Measurements from ENCODE around the gene NFIX.
"Not testable (repeated sequence)": the region's sequence is repeated elsewhere in the genome, so short reads cannot be mapped to it uniquely, and the experiment has no call there.

NFIX gene

GRCh38 chr19:12994701-12995595, at the start of gene NFIX:
NFIX (plus strand) TSS chr19:12995475; CDS start chr19:12995838, 363 bp downstream.
- FAIRE-seq (peak; percentile 98), DNase-seq (ENCODE audit: insufficient read length, low spot score) (no peak)

DNA sequence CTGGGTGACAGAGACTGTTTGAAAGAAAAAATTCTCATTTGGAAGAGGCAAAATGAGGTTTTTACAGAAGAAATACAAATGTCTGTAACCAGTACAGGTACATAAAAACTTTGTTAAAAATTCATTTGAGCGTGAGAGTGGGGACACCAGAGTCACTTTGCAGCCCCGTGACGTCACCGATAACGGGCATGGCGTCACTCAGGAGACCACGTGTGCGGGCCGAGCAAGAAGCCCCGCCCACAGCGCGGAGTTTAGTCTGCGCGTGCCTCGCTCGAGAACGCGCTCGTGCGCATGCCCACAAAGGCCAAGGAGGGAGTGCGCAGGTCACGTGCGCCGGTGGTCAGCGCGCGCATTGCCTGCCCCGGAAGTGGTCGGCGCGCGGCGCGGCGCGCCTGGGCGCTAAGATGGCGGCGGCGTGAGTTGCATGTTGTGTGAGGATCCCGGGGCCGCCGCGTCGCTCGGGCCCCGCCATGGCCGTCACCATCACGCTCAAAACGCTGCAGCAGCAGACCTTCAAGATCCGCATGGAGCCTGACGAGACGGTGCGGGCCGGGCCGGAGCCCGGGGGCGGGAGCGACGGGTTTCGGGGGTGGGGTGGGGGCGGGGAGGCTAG, 49.7 kb upstream of the NFIX start, which contains the start of gene RAD23A:
TSS of gene RAD23A (plus strand) at position 384 of the 613 bp plus-strand sequence. CDS start at position 471, 87 bp downstream.
- peak; percentile 95 for DNase-seq (ENCODE audit: insufficient read length, low spot score)
- FAIRE-seq = peak; percentile 100

DNA sequence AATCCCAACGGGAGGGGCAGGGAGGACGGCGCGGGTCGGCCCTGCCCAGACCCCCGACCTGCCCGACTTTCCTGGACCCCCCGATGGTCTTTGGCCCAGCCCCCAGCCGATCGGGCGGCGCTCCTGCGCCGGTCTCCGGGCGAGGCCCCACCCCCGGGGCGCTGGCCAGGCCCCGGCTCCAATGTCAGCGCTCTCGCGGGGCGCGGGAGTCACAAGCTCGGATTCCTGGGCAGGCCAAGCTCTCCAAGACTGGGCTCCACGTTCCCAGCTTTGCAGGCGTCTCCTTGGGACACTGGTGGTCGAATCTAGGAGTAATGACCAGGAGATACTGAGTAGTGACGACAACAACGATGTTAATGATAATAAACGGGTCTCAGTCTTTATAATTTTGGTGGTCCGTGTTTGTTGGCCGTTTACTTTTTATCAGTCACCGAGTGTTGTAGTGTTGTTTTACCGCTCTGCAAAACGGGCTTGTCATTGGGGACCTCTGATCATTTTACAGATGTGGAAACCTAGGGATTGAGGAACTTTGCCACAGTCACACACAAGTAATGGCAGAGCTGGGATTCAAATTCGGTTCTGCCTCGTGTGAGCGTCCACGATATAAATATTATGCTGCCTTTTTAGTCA, 49.1 kb upstream of the NFIX start:
- FAIRE-seq (no peak), DNase-seq (ENCODE audit: insufficient read length, low spot score) (peak; percentile 70)

- DNase-seq (ENCODE audit: insufficient read length, low spot score) (no peak), FAIRE-seq (no peak)
Observed at GRCh38 chr19:12946731-12947496, 48.4 kb upstream of the NFIX start.

DNA sequence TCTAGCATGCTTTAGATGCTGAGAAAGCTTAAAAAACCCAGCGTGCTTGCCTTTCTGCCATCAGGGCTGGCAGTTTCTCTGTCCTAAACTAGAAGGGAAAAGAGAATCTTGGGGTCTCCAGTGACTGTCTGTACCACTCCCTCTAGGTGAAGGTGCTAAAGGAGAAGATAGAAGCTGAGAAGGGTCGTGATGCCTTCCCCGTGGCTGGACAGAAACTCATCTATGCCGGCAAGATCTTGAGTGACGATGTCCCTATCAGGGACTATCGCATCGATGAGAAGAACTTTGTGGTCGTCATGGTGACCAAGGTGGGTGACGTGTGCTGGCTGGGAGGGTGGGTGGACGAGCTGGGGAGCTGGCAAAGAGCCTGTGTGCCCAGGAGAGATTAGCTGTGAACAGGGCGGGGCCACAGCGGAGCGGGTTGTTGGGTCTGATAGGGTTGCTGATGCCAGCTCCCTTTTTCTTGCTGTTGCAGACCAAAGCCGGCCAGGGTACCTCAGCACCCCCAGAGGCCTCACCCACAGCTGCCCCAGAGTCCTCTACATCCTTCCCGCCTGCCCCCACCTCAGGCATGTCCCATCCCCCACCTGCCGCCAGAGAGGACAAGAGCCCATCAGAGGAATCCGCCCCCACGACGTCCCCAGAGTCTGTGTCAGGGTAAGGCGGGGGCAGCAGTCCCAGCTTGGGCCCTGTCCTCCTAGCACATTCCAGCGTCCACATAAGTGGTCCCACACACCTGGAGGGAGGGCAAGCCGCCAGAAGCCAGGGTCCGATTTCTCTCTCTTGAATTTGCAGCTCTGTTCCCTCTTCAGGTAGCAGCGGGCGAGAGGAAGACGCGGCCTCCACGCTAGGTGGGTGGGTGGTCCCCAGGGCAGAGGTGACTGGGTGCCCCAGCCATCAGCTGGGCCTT, 47.3 kb upstream of the NFIX start:
- FAIRE-seq (no peak), DNase-seq (ENCODE audit: insufficient read length, low spot score) (no peak)

- no peak for DNase-seq (ENCODE audit: insufficient read length, low spot score)
- no peak for FAIRE-seq
Observed at GRCh38 chr19:12948612-12949362, 46.5 kb upstream of the NFIX start.

DNA sequence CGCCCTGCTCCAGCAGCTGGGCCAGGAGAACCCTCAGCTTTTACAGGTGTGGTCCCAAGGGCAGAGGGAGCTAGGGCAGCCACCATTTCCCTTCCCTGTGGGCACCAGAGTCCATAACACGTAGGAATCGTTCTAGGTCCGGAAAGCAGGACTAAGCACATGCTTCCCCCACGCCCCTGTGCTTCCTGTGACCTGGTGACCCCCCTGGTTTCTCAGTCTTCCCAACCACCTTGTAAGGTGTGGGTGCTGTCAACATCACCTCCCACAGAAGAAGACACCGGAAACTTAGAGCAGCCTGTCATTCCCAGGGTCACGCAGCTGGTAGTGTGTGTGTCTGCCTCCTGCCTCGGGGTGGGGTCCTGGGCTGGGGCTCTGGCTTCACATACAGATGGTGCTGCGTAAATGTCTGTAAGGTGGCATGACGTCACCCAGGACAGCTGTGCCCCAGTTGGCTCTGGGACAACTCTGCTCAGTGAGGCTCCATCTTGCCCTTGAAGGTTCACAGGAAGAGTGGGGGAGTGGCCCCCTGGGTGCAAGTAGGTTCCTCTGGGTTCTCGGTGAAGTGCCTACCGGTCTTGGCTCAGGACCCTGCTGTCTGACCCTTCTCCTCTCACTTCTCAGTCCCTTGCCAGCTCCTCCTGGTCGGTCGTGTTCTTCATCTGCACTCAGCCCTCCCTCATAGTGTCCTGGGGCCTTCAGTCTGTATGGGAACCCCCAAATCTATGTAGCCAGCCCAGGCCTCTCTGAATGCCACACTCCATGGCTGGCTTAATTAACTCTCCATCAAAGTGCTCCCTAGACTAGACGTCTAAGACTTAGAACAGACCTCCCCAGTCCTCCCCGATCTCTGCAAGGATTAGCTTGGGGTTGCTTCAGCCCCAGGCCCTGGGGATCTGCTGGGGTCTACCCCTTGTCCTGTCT, 45.7 kb upstream of the NFIX start:
- DNase-seq (ENCODE audit: insufficient read length, low spot score) (no peak), FAIRE-seq (no peak)

DNA sequence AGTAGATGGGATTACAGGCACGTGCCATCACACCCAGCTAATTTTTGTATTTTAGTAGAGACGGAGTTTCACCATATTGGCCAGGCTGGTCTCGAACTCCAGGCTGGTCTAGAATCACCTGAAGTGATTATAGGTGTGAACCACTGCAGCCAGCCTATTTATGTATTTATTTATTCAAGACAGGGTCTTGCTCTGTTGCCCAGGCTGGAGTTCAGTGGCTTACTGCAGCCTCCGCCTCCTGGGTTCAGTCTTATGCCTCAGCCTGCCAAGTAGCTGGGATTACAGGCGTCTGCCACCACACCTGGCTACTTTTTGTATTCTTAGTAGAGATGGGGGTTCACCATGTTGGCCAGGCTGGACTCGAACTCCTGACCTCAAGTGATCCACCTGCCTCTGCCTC, 43.2 kb upstream of the NFIX start:
- FAIRE-seq; DNase-seq (ENCODE audit: insufficient read length, low spot score): not testable (repeated sequence)

DNA sequence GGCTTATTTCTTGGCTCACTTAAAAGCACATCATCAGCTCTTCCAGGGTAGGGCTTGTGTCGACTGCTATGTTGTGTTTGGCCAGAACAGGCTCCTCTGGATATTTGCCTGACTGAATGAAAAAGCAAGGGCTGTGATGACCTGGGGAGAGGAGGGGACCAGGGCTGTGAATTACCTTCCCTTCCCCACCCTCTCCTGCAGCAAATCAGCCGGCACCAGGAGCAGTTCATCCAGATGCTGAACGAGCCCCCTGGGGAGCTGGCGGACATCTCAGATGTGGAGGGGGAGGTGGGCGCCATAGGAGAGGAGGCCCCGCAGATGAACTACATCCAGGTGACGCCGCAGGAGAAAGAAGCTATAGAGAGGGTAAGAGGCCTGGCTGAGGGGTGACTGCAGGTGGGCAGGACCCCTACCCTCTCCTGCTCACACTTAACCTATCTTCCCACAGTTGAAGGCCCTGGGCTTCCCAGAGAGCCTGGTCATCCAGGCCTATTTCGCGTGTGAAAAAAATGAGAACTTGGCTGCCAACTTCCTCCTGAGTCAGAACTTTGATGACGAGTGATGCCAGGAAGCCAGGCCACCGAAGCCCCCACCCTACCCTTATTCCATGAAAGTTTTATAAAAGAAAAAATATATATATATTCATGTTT, 42.7 kb upstream of the NFIX start:
- DNase-seq (ENCODE audit: insufficient read length, low spot score) (no peak), FAIRE-seq (no peak)

DNA sequence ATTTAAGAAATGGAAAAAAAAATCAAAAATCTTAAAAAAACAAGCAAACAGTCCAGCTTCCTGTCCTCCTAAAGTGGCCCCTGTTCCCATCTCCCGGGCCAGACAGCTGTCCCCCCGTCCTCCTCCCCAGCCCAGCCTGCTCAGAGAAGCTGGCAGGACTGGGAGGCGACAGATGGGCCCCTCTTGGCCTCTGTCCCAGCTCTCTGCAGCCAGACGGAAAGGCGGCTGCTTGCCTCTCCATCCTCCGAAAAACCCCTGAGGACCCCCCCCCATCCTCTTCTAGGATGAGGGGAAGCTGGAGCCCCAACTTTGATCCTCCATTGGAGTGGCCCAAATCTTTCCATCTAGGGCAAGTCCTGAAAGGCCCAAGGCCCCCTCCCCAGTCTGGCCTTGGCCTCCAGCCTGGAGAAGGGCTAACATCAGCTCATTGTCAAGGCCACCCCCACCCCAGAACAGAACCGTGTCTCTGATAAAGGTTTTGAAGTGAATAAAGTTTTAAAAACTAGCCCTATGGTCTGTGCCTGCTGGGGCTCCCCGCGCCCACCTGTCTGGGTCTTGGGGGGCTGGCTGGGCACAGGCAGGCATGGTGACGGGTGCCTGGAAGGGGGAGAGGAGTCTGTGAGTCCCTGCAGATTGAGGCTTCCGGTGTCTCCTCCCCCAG, 42.0 kb upstream of the NFIX start:
- FAIRE-seq = no peak
- no peak for DNase-seq (ENCODE audit: insufficient read length, low spot score)

DNA sequence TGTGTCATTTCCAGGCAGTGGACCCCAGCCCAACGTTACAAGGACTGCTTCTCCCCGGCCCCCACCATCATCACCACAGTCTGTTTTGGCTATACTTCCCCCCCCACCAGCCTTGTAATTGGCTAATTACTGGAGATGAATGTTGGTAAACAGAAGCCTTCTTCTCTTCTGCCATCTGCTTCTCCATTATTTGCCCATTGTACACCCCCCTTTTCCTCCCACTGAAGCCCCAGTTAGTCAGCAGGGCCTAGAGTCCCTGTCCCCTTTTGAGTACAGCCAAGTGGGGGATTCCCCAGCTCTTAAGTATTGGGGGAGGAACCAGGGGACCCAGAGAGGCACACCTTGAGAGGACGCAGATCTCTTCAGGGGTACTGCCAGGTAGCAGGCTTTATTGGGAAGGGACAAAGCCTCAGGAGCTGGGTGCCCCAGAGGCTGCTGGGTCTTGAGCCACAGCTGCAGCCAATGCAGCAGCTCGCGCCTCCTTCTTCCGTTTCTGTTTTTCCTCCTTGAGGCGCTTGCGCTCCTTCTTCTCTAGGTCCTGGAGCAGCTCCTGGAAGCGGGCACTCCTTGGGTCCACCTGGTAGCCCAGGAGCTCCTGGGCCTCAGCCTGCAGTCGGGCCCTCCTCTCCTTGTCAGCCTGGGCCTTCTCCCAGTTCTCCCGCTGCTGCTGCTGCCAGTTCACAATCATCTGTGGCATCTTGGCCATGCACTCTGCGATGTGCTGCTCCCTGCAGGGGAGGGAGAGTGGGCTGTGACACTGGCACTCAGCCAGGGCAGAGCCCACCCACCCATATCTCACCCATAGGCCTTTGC, 41.3 kb upstream of the NFIX start:
- FAIRE-seq = no peak
- no peak for DNase-seq (ENCODE audit: insufficient read length, low spot score)

GRCh38 chr19:12954612-12954962, 40.7 kb upstream of the NFIX start:
- DNase-seq (ENCODE audit: insufficient read length, low spot score) (no peak), FAIRE-seq (no peak)

GRCh38 chr19:12955575-12955974, 39.7 kb upstream of the NFIX start:
- not testable (repeated sequence) for DNase-seq (ENCODE audit: insufficient read length, low spot score); FAIRE-seq

GRCh38 chr19:12955996-12956395, 39.3 kb upstream of the NFIX start:
- DNase-seq (ENCODE audit: insufficient read length, low spot score) = no peak
- no peak for FAIRE-seq

DNA sequence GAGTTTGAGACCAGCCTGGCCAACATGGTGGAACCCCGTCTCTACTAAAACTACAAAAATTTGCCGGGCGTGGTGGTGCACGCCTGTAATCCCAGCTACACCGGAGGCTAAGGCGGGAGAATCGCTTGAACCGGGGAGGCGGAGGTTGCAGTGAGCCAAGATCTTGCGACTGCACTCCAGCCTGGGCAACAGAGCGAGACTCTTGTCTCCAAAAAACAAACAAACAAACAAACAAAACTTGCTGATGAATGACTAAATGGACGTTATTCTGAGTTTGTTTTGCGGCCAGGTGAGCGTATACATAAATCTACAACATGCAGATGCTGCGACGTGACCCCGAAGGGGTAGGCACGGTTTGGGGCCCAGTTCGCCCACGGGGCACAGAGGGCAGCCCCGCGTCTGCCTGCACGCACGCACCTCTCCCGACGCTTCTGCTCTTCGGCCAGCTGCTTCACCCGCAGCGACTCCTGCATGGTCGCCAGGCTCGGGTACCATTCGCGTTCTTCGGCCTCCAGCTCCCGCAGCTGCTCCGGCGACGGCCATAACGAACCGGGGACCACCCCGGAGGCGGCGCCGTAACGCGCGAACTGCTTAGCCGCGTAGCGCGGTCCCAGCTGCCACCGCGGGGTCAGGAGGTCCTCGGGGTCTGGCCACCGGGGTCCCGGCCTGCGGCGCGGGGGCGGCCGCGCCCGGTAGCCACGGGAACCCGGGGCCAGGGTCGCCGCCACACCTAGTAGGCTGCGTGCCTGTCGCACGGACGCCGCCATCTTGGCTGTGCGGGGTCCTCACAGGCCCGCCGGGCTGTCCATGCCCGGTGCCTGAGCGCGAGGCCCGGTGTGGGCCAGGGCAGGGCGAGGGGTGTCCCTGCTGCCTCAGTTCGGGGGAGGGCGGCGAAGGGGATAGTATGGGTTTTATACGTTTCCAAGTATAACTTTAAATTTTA, 38.6 kb upstream of the NFIX start, which contains the start of gene GADD45GIP1:
TSS of gene GADD45GIP1 (minus strand) at position 778 of the 943 bp plus-strand sequence. CDS start at position 767, 11 bp downstream.
- peak; percentile 87 for DNase-seq (ENCODE audit: insufficient read length, low spot score)
- peak; percentile 60 for FAIRE-seq

Data from HTR-8/SVneo (cell line).